SKM-1 (cell line): ENCODE measurements around the gene ZNF697.
"Not testable (repeated sequence)": the region's sequence is repeated elsewhere in the genome, so short reads cannot be mapped to it uniquely, and the experiment has no call there.

ENCODE experiments used
- DNase-seq: peaks from one replicate; lab custom pipeline; 2025; ENCODE audit not compliant: unreplicated experiment; lab: John Stamatoyannopoulos, UW

The ZNF697 gene

GRCh38 chr1:119603695-119604094 is 44.4 kb downstream of the ZNF697 start:
- DNase-seq: no peak

GRCh38 chr1:119603241-119603640 is 44.8 kb downstream of the ZNF697 start:
- not testable (repeated sequence) for DNase-seq

- not testable (repeated sequence) for DNase-seq
Measured at GRCh38 chr1:119602789-119603188, 45.3 kb downstream of the ZNF697 start.

GRCh38 chr1:119602169-119602568 is 45.9 kb downstream of the ZNF697 start:
- no peak for DNase-seq

- no peak for DNase-seq
Measured at GRCh38 chr1:119600976-119601375, 47.1 kb downstream of the ZNF697 start.

- no peak for DNase-seq
Measured at GRCh38 chr1:119600561-119600960, 47.5 kb downstream of the ZNF697 start.

GRCh38 chr1:119595606-119596005 is 52.5 kb downstream of the ZNF697 start:
- DNase-seq: no peak

GRCh38 chr1:119595168-119595567 is 52.9 kb downstream of the ZNF697 start:
- no peak for DNase-seq

- no peak for DNase-seq
Measured at GRCh38 chr1:119594376-119594775, 53.7 kb downstream of the ZNF697 start.

- DNase-seq: peak; percentile 15
Measured at GRCh38 chr1:119593805-119594204, 54.3 kb downstream of the ZNF697 start.

GRCh38 chr1:119590393-119590792 is 57.7 kb downstream of the ZNF697 start:
- peak; percentile 26 for DNase-seq

GRCh38 chr1:119588621-119589020 is 59.4 kb downstream of the ZNF697 start:
- DNase-seq: no peak

GRCh38 chr1:119587341-119587740 is 60.7 kb downstream of the ZNF697 start:
- DNase-seq: no peak

- peak; percentile 5 for DNase-seq
Measured at GRCh38 chr1:119585801-119586200, 62.3 kb downstream of the ZNF697 start.

- peak; percentile 42 for DNase-seq
Measured at GRCh38 chr1:119582801-119583200, 65.3 kb downstream of the ZNF697 start.

GRCh38 chr1:119581076-119581475 is 67.0 kb downstream of the ZNF697 start:
- DNase-seq: not testable (repeated sequence)

- DNase-seq: no peak
Measured at GRCh38 chr1:119573886-119574285, 74.2 kb downstream of the ZNF697 start.

- DNase-seq: peak; percentile 83
Measured at GRCh38 chr1:119569930-119570622, 78.0 kb downstream of the ZNF697 start.
